HG03442 (cell line): Measurements from ENCODE around the gene ETNK1.
"Not testable (repeated sequence)": the region's sequence is repeated elsewhere in the genome, so short reads cannot be mapped to it uniquely, and the experiment has no call there.

Experiments used
- ATAC-seq: cut with Tn5 transposase; IDR thresholded peaks from one replicate; pipeline ENCODE4 v1.9.1; 2021; ENCODE audit warnings: mild to moderate bottlenecking, moderate library complexity; ENCODE audit not compliant: unreplicated experiment

The ETNK1 gene

DNA sequence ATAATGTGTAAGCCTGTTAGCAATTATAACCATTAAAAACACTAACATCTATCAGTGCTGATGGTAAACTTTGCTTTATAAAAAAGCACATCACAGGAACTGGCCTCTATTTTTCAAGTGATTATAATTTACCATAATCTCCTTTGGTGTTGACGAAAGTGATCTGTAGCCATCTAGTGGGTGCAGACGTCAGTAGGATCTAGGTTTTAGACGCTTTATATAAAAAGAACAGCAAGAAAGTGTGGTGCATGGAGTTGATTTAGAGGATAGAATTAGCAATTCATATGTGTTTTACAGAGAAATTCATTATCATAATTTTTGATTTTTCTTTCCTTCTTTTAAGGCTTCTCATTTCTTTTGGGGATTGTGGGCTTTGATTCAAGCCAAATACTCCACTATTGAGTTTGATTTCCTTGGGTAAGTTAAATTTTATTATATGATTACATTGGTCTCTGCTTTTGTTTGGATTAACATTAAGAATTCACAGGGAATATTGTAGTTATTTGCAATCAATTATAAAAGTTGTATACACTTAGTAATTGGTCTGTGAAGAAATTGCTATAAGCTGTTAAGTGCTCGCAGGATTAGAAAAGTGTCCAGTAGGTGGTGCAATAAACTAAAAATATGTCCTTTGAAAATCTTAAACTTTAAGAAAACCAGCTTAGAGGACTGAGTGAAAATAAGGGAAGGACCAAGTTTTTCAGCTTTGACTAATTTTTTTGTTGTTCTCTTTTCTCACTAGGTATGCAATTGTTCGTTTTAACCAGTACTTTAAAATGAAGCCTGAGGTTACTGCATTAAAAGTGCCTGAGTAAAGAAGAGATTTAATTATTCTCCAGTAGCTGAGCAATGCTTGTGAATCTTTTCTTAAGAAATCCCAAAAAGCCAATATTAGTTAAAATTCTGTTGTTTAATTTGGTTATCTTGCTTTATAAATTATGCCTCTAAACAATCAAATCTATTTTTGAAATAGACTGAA, 59.5 kb downstream of the ETNK1 start:
- peak; percentile 33 for ATAC-seq

DNA sequence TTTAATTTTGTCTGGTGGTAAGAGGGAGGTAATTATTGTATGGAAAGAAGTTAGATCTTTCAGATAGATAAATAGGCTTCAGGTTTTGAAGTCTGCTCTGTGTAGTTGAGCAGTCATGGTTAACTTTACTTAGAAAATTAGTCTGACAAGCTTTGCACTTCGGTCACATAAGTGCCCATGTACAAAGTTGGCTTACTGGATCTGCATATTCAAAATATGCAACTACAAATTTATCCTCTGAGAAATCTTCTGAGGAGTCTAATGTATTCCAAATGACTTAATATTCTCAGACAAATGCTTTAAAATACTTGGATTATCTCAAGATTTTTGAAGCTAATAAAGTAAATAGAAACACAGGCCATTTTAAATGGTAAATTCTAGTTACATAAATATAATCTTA, 61.2 kb downstream of the ETNK1 start:
- ATAC-seq: no peak

DNA sequence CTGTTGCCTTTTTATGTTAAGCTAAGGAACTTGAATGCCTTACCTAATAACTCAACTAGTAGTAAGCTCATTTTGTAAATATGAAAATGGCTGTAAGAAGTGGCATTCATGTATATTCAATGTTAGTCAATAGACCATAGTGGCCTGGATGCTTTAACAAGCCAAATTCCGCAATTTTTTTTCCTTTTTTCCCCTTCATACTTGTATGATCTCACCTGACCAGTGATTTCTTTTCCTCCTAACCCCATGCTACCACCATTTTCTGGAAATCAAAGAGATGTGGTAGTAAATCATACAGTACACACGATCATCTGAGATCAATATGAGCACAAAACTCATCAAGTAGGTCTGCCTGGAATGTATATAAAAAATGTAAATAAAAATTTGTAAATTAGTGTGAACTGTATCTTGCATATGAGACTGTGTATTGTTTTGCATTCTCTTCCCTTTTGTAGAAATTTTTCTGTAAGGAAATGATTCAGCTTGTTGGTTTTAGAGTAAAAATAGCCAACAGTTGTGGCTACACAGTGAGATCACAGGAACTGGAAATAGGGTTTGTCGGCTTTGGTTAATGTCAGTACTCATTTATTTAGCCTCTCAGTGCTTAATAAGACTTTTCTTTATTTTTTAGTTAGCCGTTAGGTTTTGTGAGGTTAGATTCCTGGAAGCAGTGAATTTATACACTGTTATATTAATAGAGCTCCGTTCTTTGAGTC, 62.5 kb downstream of the ETNK1 start:
- ATAC-seq: peak; percentile 83

DNA sequence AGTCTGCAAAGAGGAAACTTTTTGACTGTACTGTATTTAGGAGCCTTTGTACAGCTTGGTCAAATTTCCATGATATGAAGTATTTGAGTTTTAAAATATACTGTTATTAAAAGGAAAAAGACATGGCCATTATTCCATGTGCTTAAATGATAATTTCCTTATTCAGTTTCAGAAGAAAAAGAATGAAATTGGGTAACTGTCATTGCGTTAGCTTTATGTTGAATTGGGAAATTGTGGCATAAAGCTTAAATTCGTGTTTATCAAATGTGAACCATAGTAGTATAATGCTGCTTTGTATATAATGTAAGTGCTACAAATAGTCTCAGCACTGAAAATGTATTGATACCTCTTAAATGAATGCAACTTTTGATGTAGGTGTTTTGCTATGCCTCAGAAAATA, 64.9 kb downstream of the ETNK1 start:
- no peak for ATAC-seq

DNA sequence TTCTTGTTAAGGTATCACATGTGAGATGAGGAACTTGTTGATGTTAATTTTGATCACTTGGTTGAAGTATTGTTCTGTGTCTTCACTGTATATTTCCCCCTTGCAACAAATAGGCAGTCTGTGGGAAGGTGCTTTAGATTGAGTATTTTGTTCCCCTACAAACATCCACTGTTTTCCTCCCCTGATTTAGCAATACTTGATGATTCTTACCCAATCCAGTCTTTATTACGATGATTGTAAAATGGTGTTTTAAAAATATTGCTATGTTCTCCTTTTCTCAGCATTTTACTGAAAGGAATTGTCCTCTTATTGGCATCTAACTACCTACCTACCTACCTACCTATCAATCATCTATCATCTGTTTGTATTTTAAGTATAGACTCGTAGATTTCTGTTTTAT, 66.3 kb downstream of the ETNK1 start:
- no peak for ATAC-seq

DNA sequence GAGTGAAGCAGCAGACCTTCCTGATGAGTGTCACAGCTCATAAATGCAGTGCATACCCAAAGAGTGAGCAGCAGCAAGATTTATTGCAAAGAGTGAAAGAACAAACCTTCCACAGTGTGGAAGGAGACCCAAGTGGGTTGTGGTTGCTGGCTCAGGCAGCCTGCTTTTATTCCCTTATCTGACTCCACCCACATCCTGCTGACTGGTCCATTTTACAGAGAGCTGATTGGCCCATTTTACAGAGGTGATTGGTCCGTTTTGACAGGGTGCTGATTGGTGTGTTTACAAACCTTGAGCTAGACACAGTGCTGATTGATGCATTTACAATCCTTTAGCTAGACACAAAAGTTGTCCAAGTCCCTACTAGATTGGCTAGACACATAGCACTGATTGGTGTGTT, 67.5 kb downstream of the ETNK1 start:
- not testable (repeated sequence) for ATAC-seq

DNA sequence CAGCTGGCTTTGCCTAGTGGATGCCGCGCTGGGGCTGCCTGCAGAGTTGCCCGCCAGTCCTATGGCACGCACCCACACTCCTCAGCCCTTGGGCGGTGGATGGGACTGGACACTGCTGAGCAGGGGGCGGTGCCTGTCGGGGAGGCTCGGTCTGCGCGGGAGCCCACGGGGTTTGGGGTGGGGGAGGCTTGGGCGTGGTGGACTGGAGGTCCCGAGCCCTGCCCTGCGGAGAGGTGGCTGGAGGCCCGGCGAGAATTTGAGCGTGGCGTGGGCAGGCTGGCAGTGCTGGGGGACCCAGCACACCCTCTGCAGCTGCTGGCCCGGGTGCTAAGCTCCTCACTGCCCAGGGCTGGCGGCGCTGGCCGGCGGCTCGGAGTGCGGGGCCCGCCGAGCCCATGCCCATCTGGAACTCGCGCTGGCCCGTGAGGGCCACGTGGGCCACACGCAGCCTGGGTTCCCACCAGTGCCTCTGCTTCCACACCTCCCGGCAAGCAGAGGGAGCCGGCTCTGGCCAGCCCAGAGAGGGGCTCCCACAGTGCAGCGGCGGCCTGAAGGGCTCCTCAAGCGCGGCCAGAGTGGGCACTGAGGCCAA, 68.1 kb downstream of the ETNK1 start:
- ATAC-seq: no peak

DNA sequence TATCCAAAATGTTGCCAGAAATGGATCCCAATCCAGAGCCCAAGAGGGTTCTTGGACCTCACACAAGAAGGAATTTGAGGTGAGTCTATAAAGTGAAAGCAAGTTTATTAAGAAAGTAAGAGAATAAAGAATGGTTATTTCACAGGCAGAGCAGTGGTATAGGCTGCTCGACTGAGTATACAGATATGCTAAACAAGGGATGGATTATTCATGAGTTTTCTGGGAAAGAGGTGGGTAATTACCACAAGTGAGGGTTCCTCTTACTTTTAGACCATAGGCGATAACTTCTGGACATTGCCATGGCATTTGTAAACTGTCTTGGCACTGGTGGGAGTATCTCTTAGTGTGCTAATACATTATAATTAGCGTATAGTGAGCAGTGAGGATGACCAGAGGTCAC, 73.6 kb downstream of the ETNK1 start:
- ATAC-seq: no peak

DNA sequence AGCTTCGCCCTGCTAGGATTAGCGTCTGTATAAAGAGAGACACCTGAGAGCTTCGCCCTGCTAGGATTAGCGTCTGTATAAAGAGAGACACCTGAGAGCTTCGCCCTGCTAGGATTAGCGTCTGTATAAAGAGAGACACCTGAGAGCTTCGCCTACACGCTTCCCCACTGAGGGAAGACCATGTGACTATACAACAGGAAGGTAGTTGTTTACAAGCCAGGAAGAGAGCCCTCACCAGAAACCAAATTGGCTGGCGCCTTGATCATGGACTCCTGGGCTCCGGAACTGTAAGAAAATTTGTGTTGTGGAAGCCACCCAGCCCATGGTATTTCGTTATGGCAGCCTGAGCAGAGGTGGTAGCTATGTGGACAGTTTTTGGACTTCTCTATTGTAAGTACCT, 74.7 kb downstream of the ETNK1 start:
- ATAC-seq: not testable (repeated sequence)

DNA sequence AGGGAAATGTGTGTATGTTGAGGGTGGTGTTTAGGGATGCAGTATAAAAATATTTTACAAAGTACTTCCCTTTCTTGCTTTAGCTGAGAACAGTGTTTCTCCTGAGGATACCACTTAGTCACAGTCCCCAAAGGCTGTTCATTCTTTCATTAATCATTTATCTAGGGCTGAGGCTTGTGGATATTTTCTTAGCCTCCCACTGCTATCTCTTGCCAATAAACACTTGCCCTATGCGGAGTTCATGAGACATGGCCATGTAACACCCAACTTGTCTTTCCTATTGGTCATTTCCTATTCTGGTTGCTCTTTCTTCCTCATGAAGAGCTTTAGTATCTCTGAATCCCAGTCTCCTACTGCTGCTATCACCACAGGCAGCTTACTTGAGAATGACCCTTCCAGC, 75.1 kb downstream of the ETNK1 start:
- no peak for ATAC-seq

DNA sequence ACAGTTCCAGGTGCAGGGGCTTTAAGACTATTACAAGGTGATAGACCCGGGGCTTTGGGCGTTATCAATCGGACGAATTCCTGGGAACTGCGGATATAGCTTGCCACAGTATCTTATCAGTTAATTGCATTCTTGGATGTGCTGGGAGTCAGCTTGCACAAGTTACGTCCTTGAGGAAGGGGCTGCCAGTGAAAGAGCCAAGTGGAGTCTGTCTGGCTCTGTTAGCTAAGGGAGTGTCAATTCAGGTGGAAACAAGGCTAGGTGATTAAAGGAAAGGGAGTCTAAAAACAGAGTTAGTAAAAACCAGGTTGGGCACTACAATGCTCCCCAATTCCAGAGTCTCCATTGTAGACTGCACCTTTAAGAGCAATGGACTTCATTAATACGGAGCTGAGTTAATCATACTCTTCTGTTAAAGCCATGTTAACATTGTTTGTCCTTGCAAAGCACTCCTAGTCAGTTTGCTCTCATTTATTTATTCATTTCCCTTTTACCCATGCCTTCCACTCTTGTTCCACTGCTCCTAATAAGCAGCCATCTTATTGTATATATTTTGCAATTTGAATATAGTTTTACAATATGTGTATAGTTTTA, 76.3 kb downstream of the ETNK1 start:
- ATAC-seq: not testable (repeated sequence)

DNA sequence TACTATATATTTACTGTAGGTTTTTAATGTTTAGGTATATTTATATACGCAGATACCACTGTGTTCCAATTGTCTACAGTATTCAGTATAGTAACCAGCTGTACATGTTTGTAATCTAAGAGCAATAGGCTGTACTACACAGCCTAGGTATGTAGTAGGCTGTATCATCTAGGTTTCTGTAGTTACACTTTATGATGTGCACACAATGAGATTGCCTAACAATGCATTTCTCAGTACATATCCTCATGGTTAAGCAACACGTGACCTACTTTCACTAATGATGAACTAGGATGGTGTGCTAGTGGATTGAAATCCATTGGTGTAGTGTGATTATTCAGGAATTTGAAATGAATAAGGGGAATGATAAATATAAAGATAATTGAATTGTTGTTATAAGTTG, 77.7 kb downstream of the ETNK1 start:
- no peak for ATAC-seq

DNA sequence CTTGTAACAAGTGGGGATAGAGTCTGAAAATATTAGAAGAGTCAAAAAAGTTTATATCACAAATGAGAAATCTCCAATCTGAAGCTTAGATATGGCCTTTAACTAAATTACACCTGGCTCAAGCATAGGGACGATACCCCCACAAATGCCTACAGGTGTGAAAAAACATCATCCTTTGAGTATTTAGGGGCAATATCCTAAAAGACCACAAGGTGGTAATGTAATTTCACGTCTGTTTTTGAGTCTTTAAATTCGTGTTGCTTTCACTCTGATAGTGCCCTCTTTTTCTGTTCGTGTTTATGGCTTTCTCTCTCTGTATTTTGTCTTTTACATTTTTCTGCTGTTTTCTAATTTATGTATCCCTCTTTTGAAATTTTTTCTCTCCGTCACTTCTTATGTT, 84.3 kb downstream of the ETNK1 start:
- peak; percentile 73 for ATAC-seq

DNA sequence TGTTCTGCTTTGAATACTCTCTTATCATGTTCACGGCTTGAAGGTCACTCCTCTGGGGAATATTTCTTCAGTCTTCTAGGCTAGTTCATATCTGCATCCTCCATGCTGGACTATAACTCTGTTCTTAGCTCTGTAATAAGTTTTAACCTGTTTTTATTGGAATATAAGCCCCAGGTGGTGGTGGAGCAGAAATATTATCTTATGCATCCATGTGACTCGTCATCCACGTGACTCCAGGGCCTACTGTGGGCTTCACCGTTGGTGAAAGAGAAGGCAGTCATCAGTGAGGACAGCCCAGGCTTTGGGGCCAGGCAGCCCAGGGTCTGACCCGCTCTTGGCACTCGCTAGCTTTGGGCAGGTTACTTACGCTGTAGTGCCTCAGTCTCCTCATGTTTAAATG, 87.1 kb downstream of the ETNK1 start:
- ATAC-seq: no peak

DNA sequence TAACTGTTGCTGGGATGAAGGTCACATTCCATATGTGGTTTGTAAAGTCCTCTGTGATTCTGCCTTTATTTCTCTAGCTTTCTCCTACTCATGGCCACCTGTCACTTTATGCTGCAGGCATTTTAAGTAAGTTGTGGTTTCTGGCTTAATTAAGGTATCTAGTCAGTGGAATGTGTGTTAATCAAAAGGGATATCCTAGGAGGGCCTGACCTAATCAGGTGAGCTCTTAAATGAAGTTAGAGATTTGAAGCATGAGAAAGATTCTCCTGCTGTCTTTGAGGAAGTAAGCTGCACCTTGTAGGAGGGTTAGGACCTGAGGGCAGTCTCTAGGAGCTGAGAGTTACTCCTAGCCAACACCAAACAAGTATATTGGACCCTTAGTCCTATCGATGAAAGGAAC, 90.3 kb downstream of the ETNK1 start:
- ATAC-seq: no peak

DNA sequence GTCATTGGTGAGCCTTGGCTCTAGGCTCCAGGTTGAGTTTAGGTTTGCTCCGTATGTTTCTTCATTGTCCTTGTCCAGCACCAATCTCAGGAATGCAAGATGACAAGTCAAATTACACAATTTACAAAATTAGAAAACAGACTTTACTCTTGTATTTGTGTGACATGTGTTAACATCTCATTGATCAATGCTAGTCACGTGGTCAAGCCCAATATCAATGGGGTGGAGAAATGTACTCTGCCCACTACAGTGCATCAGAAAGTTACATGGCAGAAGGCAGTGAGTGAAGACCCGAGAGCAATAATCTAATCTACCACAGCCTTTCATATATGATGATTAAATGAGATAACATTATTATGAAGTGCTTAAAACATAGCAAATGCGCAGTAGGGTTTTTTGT, 94.8 kb downstream of the ETNK1 start:
- no peak for ATAC-seq

DNA sequence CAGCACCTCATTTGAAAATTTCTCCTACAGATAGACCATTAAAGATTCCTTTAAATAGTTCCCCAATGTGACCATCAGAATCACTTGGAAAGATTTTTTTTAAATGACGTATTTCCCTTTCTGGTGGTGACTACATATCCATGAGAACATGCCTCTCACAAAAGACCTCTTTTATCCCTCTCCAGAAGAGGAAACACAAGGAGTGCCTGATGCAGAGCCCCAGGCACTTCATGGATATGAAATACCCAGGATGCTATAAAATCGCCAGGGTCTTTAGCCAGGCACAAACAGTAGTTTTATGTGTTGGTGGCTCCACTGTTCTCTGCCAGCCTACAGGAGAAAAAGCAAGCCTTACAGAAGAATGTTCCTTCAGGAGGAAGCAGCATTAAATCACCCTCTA, 97.1 kb downstream of the ETNK1 start:
- no peak for ATAC-seq

DNA sequence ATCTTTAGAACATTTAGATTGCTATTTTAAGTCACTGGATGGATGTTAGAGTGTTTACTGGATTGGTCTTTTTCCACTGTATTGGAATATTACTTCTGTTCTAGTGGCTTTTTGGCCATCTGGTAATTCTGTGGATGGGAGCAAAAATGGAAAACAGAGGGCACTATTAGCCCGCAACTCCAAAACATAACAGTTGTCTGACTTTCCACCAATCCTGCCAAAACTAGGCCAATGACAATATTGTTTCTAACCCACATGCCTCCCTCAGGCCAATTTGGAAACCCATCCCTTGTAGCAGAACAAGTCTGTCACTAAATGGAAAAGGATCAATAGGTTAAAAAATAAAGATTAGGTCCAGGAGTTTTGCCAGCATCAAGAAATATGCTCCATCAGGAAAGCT, 97.8 kb downstream of the ETNK1 start:
- ATAC-seq: no peak

DNA sequence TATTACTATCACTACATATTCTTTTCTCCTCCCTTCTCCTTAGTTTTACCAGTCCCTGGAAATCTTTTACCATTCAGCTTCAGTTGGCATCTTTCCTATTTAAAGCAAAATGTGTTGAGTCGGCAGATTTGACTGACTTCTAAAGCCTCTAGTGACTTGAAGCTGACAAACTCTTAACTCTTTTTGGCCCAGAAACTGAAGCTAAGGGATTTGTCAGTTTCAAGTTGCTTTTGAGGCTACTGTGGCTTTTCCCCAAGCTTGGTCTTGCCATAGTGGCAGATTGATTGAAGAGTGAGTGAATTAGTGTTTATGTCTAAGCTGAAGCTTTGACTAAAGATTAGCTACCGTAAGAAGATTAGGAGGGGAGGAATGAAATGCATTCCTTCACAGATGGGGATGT, 104.0 kb downstream of the ETNK1 start:
- ATAC-seq: no peak

DNA sequence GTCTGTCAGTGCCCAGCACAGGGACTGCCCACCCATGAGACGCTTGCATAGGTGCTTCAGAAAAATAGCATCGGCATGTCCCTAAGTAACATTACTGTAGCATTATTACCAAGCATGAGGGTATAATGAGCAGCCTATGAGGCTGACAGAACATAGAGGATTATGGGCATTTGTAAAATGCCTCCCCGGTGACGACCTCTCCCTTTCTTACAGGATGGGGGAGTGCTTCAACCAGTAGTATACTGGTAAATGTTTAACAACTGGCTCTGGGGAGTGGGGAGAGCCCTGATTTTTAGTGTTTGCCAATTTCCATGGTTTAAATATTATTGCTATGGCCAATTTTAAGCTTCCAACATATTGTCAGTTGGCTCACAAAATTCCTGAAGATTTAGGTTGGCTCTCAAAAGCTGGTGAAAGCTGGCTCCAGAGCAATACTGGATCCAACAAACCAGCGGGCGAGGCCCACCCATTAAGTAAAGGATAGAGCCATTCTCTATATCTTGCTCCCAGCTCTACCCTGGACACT, 104.5 kb downstream of the ETNK1 start:
- ATAC-seq: no peak

DNA sequence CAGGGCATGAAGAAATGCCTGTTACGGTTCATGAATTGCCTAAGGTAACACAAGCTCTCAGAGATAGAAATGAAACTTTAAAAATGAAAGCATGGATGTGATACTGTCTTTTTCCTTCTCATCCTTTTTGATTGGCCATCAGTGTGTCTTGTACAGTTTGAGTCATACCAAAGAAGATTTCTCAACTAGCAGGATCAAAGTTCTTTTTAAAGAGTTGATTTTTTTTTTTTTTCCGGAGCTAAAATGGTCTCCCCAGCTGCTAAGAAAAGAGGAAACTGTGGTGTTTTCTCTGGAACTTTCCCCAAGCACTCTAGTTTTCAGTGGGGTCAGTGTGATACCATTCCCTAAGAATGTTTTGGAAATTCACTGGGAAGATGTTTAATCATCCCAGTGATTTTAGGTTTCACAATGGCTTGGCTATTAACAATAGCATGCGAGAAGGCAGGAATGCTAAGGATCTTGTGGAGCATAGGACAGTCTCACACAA, 105.0 kb downstream of the ETNK1 start:
- ATAC-seq: no peak
